Measurements from ENCODE around the gene USP48.

USP48 gene

DNA sequence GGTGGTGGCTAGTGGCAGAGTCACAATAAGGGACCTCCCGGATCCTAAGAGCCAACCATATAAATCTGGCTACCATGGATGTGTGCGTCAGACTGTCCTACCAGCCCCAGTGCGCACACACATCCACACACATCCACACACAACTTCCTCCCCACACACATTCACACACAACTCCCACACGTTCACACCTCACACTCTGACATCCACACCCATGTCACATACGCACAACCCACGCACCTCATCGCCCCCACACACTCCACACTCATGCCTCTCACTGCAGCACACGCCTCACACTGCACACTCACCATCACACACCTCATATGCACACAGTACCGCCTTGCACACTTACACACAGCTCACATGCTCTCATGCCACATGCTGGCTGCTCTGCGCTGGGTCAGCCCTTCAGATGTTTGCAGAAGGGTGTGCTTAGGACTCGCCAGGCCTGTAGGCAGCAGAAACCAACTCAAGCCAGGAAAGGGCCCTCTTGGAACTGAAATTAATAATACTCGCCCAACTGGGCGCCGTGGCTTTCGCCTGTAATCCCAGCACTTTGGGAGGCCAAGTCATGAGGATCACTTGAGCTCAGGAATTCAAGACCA lies 32.1 kb upstream of the USP48 start:
- H3K4me3 ChIP-seq (ENCODE audit: low read depth, low read length), result no peak overlapping the region
- TF ChIP-seq, protein P1, sequence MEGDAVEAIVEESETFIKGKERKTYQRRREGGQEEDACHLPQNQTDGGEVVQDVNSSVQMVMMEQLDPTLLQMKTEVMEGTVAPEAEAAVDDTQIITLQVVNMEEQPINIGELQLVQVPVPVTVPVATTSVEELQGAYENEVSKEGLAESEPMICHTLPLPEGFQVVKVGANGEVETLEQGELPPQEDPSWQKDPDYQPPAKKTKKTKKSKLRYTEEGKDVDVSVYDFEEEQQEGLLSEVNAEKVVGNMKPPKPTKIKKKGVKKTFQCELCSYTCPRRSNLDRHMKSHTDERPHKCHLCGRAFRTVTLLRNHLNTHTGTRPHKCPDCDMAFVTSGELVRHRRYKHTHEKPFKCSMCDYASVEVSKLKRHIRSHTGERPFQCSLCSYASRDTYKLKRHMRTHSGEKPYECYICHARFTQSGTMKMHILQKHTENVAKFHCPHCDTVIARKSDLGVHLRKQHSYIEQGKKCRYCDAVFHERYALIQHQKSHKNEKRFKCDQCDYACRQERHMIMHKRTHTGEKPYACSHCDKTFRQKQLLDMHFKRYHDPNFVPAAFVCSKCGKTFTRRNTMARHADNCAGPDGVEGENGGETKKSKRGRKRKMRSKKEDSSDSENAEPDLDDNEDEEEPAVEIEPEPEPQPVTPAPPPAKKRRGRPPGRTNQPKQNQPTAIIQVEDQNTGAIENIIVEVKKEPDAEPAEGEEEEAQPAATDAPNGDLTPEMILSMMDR (IDR thresholded peaks at IDR 0.05; ENCODE audit: control insufficient read depth, extremely low read depth, insufficient read depth), result no peak
- no peak for DNase-seq (ENCODE audit: low read depth)

- DNase-seq (ENCODE audit: low read depth), result no peak
- TF ChIP-seq, protein P1 (IDR thresholded peaks at IDR 0.05; ENCODE audit: control insufficient read depth, extremely low read depth, insufficient read depth), result no peak
- no peak overlapping the region for H3K4me3 ChIP-seq (ENCODE audit: low read depth, low read length)
Observed at GRCh38 chr1:21814241-21814918, 31.4 kb upstream of the USP48 start.

- no peak for DNase-seq (ENCODE audit: low read depth)
- TF ChIP-seq, protein P1 (IDR thresholded peaks at IDR 0.05; ENCODE audit: control insufficient read depth, extremely low read depth, insufficient read depth), result no peak
- H3K4me3 ChIP-seq (ENCODE audit: low read depth, low read length), result no peak overlapping the region
Observed at GRCh38 chr1:21813542-21813941, 30.6 kb upstream of the USP48 start.

GRCh38 chr1:21811875-21812305 lies 28.9 kb upstream of the USP48 start, which contains the start of gene LDLRAD2:
Gene LDLRAD2 (plus strand): TSS chr1:21812265. CDS start chr1:21812452, 187 bp downstream.
- H3K4me3 ChIP-seq (ENCODE audit: low read depth, low read length), result no peak within 1 kb of the TSS
- TF ChIP-seq, protein P1 (IDR thresholded peaks at IDR 0.05; ENCODE audit: control insufficient read depth, extremely low read depth, insufficient read depth), result no peak
- DNase-seq (ENCODE audit: low read depth), result no peak

- H3K4me3 ChIP-seq (ENCODE audit: low read depth, low read length), result no peak overlapping the region
- no peak for DNase-seq (ENCODE audit: low read depth)
- TF ChIP-seq, protein P1 (IDR thresholded peaks at IDR 0.05; ENCODE audit: control insufficient read depth, extremely low read depth, insufficient read depth), result no peak
Observed at GRCh38 chr1:21804536-21804935, 21.6 kb upstream of the USP48 start.

DNA sequence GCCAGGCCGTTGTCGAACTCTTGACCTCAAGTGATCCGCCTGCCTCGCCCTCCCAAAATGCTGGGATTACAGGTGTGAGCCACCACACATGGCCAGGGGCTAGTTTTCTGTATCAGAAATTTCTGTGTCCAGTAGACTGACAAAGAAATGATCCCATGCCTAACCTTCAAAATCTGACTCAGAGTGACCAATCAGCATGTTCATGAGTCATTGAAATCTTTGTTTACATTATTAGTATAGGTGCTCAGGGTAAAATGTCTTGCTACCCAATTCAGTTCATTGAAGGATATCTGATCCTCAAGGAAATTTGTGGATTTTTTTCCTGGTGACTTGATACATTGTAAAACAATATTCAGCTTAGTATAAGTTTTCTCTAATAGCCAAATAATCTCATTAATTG lies 18.2 kb upstream of the USP48 start:
- TF ChIP-seq, protein P1 (IDR thresholded peaks at IDR 0.05; ENCODE audit: control insufficient read depth, extremely low read depth, insufficient read depth), result no peak
- no peak overlapping the region for H3K4me3 ChIP-seq (ENCODE audit: low read depth, low read length)
- DNase-seq (ENCODE audit: low read depth), result no peak
